KOPT-K1 (cell line): ENCODE results near the gene PAGR1.
"Not testable (repeated sequence)": the region's sequence is repeated elsewhere in the genome, so short reads cannot be mapped to it uniquely, and the experiment has no call there.

Source experiments
- H3K27ac ChIP-seq: fragments of 200-600 bp; sonication (generic); 2 replicates; pipeline ENCODE4 v1.5.1; 2016; ENCODE audit warnings: antibody characterized with exemption, mild to moderate bottlenecking, low read depth, low read length; ENCODE audit not compliant: poor library complexity, severe bottlenecking
- H3K36me3 ChIP-seq: fragments of 200-600 bp; sonication (generic); 2 replicates; pipeline ENCODE4 v1.5.1; 2017; ENCODE audit warnings: antibody characterized with exemption, mild to moderate bottlenecking, low read length, moderate library complexity; ENCODE audit not compliant: insufficient read depth
- H3K9me3 ChIP-seq: fragments of 200-600 bp; sonication (generic); 2 replicates; pipeline ENCODE4 v1.5.1; 2017; ENCODE audit warnings: antibody characterized with exemption, low read length, mild to moderate bottlenecking; ENCODE audit not compliant: insufficient read depth, poor library complexity, severe bottlenecking

The PAGR1 gene

GRCh38 chr16:29816694-29817441 is 916 bp downstream of the PAGR1 start:
- Histone ChIP-seq H3K27ac (peak overlapping the region; percentile 91), H3K9me3 (no peaks in the 10 kb centered on the region), H3K36me3 (peaks cover 36% of the 10 kb centered on the region)

- Histone ChIP-seq H3K9me3 (no peaks in the 10 kb centered on the region), H3K27ac (no peak overlapping the region), H3K36me3 (peaks cover 36% of the 10 kb centered on the region)
Observed at GRCh38 chr16:29818082-29818481, 2.1 kb downstream of the PAGR1 start.

GRCh38 chr16:29819506-29819905 is 3.6 kb downstream of the PAGR1 start:
- H3K27ac ChIP-seq, result peak overlapping the region; percentile 61
- H3K9me3 ChIP-seq, result no peaks in the 10 kb centered on the region
- peaks cover 36% of the 10 kb centered on the region for H3K36me3 ChIP-seq

GRCh38 chr16:29820271-29820701 is 4.3 kb downstream of the PAGR1 start, which contains the start of gene MVP:
Gene MVP, plus strand, starts transcription at chr16:29820462. Its CDS starts 10,088 bp downstream, at chr16:29830550.
- Histone ChIP-seq H3K36me3 (peaks cover 36% of the 10 kb centered on the region), H3K27ac (peak within 1 kb of the TSS; percentile 61), H3K9me3 (no peaks in the 10 kb centered on the region)

GRCh38 chr16:29820730-29821642 is 5.0 kb downstream of the PAGR1 start:
- Histone ChIP-seq H3K27ac (peak overlapping the region; percentile 61), H3K36me3 (peaks cover 36% of the 10 kb centered on the region), H3K9me3 (no peaks in the 10 kb centered on the region)

- Histone ChIP-seq H3K27ac (no peak overlapping the region), H3K36me3 (peaks cover 36% of the 10 kb centered on the region), H3K9me3 (no peaks in the 10 kb centered on the region)
Observed at GRCh38 chr16:29821643-29822115, 5.7 kb downstream of the PAGR1 start.

- Histone ChIP-seq H3K9me3 (no peaks in the 10 kb centered on the region), H3K27ac (peak overlapping the region; percentile 26), H3K36me3 (peaks cover 17% of the 10 kb centered on the region)
Observed at GRCh38 chr16:29824589-29825144, 8.7 kb downstream of the PAGR1 start.

- Histone ChIP-seq H3K36me3 (peaks cover 13% of the 10 kb centered on the region; the same call in 1 of the 2 replicates), H3K9me3 (no peaks in the 10 kb centered on the region), H3K27ac (peak overlapping the region; percentile 26)
Observed at GRCh38 chr16:29825145-29826044, 9.4 kb downstream of the PAGR1 start.

- no peaks in the 10 kb centered on the region for H3K9me3 ChIP-seq
- H3K27ac ChIP-seq, result peak overlapping the region; percentile 26
- H3K36me3 ChIP-seq, result peaks cover 6% of the 10 kb centered on the region; the same call in 1 of the 2 replicates
Observed at GRCh38 chr16:29826342-29826695, 10.4 kb downstream of the PAGR1 start.

- H3K36me3 ChIP-seq, result no peaks in the 10 kb centered on the region
- no peak overlapping the region for H3K27ac ChIP-seq
- no peaks in the 10 kb centered on the region for H3K9me3 ChIP-seq
Observed at GRCh38 chr16:29830774-29831173, 14.8 kb downstream of the PAGR1 start.

GRCh38 chr16:29831490-29831889 is 15.5 kb downstream of the PAGR1 start:
- H3K27ac ChIP-seq, result no peak overlapping the region
- H3K9me3 ChIP-seq, result no peaks in the 10 kb centered on the region
- H3K36me3 ChIP-seq, result no peaks in the 10 kb centered on the region

- H3K36me3 ChIP-seq, H3K27ac ChIP-seq, H3K9me3 ChIP-seq: not testable (repeated sequence)
Observed at GRCh38 chr16:29833219-29833618, 17.3 kb downstream of the PAGR1 start.

GRCh38 chr16:29834079-29834478 is 18.1 kb downstream of the PAGR1 start:
- Histone ChIP-seq H3K36me3 (no peaks in the 10 kb centered on the region), H3K27ac (no peak overlapping the region), H3K9me3 (no peaks in the 10 kb centered on the region)

- Histone ChIP-seq H3K9me3 (no peaks in the 10 kb centered on the region), H3K27ac (no peak overlapping the region), H3K36me3 (no peaks in the 10 kb centered on the region)
Observed at GRCh38 chr16:29835926-29836325, 20.0 kb downstream of the PAGR1 start.
